Hematopoietic multipotent progenitor cell treated with erythropoietin and hydrocortisone succinate and interleukin-3 and kit ligand, for 8 days (in vitro differentiated cells): ENCODE measurements around the gene GPR152.

ENCODE experiments used
- DNase-seq: peaks from one replicate; pipeline ENCODE4 v3.0.0-alpha.2; 2015

Gene GPR152, protein sequence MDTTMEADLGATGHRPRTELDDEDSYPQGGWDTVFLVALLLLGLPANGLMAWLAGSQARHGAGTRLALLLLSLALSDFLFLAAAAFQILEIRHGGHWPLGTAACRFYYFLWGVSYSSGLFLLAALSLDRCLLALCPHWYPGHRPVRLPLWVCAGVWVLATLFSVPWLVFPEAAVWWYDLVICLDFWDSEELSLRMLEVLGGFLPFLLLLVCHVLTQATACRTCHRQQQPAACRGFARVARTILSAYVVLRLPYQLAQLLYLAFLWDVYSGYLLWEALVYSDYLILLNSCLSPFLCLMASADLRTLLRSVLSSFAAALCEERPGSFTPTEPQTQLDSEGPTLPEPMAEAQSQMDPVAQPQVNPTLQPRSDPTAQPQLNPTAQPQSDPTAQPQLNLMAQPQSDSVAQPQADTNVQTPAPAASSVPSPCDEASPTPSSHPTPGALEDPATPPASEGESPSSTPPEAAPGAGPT

DNA sequence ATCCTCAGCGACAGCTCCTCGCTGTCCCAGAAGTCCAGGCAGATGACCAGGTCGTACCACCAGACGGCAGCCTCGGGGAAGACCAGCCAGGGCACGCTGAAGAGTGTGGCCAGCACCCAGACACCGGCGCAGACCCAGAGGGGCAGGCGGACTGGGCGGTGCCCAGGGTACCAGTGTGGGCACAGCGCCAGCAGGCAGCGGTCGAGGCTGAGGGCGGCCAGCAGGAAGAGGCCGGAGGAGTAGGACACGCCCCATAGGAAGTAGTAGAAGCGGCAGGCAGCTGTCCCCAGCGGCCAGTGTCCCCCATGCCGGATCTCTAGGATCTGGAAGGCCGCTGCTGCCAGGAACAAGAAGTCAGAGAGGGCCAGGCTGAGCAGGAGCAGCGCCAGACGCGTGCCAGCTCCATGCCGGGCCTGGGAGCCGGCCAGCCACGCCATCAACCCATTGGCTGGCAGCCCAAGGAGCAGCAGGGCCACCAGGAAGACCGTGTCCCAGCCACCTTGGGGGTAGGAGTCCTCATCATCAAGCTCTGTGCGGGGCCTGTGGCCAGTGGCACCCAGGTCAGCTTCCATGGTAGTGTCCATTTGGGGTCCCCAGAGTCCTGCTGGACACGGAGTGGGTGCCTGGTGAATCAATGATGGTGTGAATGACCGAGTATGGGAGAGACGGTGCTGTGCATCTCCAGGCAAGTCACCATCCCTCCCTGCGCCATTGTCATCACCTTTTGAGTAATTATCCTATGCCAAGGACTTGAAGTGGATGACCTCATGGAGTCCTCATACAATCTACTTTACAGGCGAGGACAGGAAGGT lies at the start of gene GPR152:
Gene GPR152 (minus strand): TSS at position 589 of the 812 bp plus-strand sequence. CDS start 5 bp downstream, at position 584.
- no peak for DNase-seq

DNA sequence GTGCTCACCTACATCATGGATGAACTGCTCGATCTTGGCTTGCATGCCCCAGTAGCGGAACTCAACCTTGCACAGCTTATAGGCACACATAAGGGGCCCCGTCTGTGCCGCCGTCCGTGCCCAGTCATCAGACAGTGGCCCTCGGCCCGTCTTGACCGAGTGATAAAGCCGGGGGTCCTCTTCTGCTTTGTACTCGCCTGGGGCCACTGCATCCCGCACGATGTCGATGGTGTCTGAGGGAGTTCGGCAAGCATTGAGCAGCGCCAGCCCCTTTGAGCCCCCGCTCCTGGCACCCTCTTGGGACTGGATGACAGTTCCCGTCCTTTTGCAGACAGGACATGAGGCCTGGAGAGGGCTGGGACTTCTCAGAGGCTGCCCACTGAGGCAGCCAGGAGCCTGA lies 49.3 kb upstream of the GPR152 start:
- DNase-seq, result no peak

DNA sequence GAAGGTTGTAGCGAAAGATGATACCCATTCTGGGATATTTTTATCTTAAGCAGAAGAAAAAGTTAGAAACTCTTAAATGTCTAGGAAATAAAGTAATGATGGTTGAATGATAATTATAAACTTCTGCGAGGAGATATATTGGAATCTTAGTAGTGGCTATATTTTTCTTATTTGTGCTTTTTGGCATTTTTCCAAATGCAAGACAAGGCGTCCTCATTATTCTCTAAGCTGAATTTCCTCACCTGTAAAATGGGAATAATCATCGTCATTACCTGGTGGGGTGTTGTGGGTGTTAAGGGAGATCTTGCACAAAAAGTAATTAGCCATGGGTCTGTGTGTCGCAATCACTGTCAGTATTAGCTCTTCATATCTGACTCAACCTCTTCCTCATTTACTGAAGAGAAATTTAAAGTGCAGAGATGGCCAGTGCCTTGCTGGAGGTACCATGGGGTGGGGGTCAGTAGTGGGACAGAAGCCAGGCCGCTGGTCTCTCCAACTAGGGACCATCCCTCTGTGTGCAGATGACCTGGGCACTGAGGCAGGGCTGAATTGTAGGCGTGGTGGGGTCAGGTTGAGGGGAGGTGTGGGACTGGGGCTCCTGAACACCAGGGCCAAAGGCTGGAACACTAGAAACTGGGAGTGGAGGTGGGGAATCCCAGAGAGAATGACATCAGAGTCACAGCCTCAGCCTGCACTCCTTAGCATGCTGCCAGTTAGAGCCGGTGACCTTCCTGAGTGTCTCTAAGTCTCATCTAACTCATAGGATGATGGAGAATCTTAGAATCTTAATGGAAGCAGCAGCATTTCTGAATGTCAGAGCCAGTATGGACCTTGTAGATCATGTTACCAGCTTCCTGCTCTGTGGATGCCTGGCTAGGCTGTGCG lies 48.5 kb upstream of the GPR152 start:
- DNase-seq, result no peak

DNA sequence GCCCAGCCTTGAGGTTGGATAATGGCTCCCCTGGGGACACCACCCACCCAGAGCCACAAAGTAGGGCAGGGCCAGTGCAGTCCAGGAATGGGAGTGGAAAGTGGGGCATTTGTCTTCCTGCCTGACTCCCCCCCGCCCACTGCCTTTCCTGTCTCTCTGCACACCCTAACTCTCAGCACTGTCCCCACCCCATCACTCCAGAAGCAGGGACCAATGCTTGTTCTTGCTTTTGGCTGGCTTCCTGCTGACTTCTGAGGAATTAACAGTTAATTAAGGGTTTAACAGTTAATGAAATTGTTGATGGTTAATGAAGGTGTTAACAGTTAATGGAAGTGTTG lies 47.9 kb upstream of the GPR152 start:
- no peak for DNase-seq

- no peak for DNase-seq
Observed at GRCh38 chr11:67499808-67500483, 47.4 kb upstream of the GPR152 start.

DNA sequence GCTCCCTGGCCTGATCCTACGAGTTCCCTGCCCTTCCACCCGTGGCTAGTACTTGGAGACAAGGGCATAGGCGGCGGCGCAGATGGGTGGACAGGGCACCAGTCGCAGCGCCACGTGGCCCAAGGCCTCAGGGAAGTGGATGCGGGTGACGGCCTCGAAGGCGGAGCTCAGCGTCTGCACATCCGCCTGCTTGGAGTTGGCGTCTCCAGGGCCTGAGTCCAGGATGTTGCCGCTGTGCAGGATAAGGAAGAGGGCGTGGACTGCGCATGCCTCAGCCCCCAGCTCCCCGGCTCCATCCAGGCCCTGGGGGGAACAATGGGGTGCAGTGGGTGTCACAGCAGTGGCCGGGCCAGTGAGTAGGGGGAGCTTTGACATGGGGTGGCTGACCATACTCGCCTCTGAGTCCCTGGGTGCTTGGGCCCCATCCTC lies 46.0 kb upstream of the GPR152 start:
- DNase-seq, result no peak

DNA sequence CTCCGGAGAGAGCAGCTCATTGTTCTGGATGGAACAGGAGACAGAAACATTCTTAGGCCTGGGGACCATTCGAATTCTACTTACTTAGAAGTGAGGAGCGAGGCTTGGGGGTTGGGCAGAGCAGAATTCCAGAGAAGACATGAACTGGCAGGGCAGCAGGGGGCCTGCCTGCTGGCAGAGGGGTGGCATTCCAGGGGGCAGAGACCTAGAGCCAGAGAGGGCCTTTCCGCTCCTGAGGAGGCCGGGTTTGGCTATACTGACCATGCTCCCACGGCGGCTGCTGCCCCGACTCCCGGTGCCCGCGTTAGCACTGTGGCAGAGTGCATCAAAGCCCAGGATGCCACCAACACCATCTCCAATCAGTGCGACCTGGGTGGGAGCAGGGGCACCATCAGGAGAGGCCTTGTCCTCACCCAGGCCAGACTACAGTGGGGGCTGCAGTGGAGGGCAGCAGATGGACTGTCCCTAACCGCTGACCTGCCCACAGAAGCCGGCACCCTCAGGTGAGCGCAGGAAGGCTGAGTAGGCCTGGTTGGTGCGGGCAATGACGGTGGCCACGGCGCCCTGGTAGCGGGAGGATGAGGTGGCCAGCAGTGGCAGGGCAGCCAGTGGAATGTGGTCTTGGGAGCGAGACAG lies 45.2 kb upstream of the GPR152 start:
- DNase-seq, result no peak

DNA sequence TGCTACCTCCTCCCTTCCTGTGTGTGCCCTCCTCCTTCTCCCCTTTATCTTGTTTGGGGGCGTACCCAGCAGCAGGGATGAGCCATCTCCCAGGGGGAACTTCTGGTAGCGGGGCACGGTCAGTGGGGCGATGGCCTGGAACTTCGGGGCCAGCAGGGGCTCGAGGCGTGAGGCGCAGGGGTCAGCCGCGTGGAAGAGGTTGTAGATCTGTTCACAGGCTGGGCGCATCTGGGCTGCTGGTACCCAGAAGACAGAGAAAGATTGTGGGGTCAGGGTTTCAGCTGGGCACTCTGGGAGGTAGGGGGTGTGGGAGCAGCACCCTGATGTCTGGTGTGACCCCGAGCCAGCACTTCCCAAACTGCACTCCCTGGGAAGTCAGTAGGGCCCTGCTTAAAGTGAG lies 43.6 kb upstream of the GPR152 start:
- no peak for DNase-seq

- no peak for DNase-seq
Observed at GRCh38 chr11:67495234-67496005, 42.9 kb upstream of the GPR152 start.

DNA sequence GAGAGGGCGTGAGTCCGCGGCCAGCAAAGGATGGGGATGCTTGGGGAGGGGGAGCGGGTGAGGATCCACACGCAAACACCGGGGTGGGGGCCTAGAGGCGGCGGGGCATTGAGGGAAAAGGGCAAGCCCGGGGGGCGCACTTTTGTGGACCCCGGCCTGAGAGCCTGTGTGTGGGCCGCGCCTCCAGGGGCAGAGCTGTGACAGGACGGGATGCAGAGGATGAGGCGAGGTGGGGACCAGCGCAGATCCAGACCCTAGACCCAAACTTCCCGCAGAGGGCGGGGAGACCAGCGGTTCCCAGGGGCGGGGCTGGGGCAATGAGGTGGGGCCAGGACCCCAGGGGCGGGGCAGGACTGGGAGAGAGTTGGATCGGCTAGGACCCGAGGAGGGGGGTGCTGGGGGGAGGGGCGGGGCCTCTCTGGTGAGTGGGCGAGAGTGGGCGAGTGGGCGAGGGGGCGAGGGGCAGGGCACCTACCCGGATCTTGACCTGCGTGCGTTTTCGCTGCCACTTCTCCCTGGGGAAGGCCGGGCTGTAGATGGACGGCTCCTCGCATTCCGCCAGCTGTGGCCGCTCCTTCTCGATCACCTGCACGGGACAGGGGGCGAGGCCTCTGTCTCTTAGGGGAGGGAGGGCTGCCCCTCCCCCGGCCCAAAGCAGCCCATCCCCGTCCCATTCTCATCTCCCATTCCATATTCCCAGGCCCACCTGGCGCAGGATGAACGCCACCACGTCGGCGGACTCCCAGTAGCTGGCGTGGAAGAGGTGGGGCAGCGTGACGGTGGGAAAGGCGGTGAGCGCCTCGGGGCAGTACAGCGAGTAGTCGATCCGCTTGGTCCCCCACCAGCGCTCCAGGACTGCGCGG lies 42.1 kb upstream of the GPR152 start:
- no peak for DNase-seq

DNA sequence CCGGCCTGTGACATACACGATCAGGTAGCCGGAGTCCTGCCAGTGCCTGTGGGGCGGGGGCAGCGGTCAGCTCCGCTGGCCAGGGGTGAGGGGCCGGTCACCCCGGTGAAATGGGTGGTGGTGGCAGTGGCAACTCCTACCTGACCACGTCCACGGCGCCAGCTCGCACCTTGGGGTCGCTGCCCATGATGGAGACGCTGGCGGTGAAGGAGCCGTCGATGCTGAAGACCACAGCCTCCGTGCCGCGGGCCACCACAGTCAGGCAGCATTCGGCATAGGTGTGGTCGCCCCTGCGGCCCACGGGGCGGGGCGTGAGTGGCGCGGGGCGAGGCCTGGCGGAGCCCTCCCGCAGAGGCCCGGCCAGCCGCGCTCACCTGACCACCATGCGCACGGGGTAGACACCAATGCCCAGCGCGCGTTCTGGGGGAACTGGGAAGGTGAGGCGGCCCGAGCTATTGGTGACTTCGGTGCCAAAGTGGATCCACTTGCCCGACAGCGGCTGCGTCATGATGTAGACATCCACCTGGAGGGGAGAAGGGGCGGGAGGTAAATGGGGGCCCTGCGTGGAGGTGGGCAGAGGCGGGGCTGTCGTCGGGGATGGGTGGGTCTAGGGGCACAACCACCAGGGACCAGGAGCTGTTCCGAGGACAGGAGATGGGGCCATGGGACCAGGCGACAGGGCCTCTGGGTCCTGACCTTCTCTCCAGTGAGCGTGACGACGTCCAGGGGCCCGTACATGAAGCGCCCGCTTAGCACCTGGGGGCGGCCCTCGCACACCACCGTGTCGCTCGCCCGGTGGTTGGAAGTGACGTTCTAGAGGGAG lies 41.2 kb upstream of the GPR152 start:
- no peak for DNase-seq

DNA sequence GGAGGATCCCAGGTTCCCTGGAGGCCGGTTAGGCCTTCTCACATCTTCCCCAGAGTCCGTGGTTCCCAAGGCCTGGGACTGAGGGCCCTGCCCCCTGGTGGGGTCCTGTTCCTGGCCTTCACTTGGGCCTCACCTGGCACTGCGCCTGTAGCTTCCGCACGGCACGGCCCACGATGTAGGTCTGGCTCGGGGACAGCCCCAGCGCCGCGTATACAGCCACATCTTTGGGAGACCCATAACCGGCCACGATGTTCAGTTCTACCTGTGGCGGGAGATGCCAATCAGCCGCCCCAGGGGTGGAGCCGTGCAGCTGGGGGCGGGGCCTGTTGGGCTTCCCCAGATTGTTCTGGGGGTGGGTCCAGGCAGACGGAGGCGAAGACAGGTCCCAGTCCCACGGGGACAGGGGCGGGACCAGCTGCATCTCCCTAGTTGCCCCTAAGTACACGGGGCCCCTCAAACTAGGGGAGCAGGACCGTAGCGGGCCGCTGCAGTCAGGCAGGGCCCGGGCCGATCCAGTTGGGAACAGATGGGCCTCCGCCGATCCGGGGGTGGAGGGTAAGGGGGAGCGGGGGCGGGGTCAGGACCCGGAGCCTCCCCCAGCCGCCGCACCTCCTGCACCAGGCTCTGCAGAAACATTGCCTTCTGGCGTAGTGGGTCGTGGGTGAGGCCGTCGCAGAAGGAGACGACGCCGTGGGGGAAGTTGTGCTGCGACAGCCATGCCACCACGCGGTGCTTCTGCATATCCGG lies 40.4 kb upstream of the GPR152 start:
- no peak for DNase-seq

DNA sequence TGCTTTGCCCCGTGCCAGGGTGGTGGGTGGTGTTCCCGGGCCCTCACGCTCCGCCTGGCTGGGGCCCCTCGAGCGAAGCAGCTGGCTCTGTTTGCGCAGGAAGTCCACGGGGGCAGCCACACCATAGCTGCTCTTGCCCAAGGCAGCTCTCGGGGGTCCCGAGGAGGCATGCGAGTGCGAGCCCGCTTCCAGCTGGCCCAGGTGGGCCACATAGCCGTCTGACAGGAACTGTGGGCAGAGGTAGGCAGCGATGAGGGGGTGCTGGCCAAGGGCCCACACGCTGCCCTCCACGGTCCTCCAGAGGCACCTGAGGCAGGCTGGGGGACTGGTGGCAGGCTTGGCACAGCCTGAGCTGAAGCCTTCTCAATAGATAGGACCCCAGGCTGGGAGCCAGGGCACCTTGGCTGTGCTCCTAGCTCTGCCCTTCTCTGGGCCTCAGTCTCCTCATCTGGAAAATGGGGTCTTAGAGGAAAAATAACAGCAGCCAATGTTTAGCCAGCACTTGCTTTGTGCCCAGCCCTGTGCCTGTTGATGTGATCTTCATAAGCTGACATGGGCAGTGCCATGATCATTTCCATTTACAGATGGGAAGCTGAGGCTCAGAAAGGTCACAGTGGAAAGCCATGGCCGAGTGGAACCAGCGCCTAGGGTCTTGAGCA lies 39.7 kb upstream of the GPR152 start:
- DNase-seq, result no peak

- DNase-seq, result no peak
Observed at GRCh38 chr11:67491276-67492068, 38.9 kb upstream of the GPR152 start.

DNA sequence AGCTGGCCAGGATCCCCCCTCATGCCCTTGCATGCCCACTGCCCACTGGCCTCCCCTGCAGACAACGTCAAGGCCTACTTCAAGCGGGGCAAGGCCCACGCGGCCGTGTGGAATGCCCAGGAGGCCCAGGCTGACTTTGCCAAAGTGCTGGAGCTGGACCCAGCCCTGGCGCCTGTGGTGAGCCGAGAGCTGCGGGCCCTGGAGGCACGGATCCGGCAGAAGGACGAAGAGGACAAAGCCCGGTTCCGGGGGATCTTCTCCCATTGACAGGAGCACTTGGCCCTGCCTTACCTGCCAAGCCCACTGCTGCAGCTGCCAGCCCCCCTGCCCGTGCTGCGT lies 38.2 kb upstream of the GPR152 start:
- DNase-seq, result no peak

GRCh38 chr11:67489885-67490726 lies 37.6 kb upstream of the GPR152 start:
- no peak for DNase-seq
